GM21423 (cell line): ENCODE data around the gene ANK2.

ENCODE experiments used
- ATAC-seq: cut with Tn5 transposase; IDR thresholded peaks from one replicate; pipeline ENCODE4 v1.9.1; 2021; ENCODE audit warnings: mild to moderate bottlenecking, moderate library complexity; ENCODE audit not compliant: unreplicated experiment

The ANK2 gene

GRCh38 chr4:113088050-113088449 lies 38.6 kb downstream of the ANK2 start:
- ATAC-seq = no peak

GRCh38 chr4:113090954-113091353 lies 41.5 kb downstream of the ANK2 start:
- no peak for ATAC-seq

DNA sequence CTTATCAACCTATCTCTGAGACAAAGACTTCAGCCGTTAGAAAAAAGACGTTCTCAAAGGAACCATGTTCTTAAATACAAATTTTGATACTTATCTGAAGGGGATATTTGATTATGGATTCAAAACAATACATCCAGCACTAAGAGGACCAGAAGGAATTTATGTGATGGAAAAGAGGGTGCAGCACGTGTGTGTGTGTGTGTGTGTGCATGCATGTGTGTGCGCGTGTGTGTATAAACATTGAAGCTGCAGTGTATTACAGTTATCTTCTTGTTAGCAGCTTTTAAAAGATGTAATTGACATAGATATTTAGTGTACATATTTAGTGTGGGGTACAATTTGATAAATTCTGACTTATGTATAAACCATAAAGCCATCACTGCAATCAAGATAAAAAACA lies 44.9 kb downstream of the ANK2 start:
- no peak for ATAC-seq

DNA sequence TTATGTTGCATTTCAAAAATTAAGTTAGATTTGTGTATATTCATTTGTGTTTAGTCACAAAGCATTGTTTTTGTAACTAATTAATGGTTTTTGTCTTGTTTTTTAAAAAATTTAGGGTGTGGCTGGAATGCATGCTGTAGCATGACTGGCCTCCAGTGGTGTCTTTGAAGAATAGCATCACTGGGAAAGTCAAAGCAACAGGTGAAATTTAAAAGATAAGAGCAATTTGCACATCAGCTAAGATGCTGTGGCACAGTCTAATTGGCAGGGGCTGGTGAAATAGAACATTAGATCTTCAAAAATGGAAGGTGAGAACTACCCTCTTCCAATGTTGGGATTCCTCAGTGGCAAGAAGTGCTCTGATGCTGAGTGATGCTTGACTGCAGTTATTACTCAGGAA lies 45.3 kb downstream of the ANK2 start:
- no peak for ATAC-seq

- no peak for ATAC-seq
Observed at GRCh38 chr4:113101669-113102068, 52.2 kb downstream of the ANK2 start.

- no peak for ATAC-seq
Observed at GRCh38 chr4:113103556-113103955, 54.1 kb downstream of the ANK2 start.

DNA sequence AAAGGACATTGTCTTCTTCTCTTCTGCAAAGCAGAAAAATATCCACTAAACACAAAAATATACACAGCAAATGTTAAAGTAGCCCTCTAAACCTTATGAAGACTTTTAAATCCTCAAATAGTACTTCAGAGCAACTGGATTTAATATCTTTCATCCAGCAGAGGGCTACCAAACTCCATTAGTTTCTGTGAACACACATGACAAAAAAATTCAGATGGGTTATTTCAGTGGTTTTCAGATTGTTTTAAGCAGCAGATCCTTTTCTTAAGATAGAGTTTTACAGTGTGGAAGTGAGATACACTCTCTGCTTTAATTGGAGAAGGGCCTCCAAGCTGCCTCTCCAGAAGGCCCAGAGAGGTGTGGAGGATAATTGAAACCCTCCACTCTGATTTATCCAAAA lies 56.7 kb downstream of the ANK2 start:
- no peak for ATAC-seq

- no peak for ATAC-seq
Observed at GRCh38 chr4:113109106-113109718, 59.8 kb downstream of the ANK2 start.

DNA sequence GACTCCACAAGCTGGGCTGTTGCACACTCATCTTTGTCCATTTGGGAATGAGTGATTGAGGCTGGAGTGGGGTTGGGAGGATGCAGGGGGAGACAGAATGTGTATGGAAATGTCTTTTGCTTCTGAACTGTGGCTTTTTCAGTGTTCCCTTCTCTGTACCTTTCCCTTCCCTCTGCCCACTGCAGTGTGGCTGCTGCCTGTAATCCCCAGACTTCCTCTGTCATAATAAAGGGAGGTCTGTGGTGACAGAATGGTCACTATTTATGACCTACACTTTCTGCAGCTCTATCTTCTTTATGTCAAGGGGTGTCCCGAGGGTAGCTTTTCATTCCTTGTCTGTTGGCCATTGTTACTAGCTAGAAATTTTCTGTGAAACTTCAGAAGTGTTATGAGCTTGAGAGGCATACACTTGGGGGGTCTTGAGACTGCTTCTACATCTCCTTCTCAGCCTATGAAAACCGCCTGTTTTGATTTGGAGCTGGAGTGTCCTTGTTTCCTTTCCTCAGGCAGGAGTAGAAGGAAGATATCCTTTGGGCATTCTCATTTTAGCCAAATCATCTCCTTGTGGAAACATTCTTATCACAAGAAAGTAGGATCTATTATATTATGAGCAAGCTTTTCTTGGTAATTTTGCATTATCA lies 63.0 kb downstream of the ANK2 start:
- no peak for ATAC-seq

DNA sequence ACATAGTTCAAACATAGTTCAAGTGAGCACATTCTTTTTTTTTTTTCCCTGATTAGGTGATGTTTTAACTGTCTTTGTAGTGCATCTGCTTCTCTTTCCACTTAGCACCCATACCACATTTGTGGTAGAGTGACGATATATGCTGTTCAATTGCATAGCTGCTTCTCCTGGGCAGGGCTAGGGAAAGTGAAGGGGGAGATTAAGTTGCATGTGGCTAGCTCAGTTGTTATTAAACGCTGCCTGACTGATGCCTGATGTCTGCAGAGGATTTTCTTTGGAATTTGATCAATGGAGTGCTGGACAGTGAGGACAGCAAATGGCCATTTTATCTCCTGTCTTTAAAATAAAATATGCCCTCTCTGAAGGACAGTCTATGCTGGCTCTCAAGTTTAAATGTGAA lies 63.7 kb downstream of the ANK2 start:
- ATAC-seq = no peak

GRCh38 chr4:113114884-113115283 lies 65.4 kb downstream of the ANK2 start:
- ATAC-seq = no peak

- no peak for ATAC-seq
Observed at GRCh38 chr4:113116414-113117357, 67.2 kb downstream of the ANK2 start.

- ATAC-seq = no peak
Observed at GRCh38 chr4:113117358-113117702, 67.9 kb downstream of the ANK2 start.

GRCh38 chr4:113122066-113122465 lies 72.6 kb downstream of the ANK2 start:
- ATAC-seq = no peak

DNA sequence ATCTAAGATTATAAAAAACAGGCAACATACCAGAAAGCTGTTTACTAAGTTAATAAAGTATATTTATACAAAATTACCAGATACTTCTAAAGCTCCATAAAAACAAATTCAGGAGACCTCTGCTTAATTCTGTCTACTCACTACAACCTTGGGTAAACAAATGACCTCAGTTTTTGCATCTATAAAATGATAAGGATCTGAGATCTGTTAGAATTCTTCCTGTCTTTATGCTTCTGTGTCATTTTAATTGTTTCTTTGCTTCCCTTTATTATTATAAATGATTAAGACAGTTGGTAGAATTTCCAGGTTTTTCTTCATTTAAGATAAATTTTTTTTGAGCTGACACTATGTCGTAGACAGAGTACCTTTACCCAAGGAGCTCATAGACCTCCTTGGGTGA lies 76.0 kb downstream of the ANK2 start:
- ATAC-seq = no peak

DNA sequence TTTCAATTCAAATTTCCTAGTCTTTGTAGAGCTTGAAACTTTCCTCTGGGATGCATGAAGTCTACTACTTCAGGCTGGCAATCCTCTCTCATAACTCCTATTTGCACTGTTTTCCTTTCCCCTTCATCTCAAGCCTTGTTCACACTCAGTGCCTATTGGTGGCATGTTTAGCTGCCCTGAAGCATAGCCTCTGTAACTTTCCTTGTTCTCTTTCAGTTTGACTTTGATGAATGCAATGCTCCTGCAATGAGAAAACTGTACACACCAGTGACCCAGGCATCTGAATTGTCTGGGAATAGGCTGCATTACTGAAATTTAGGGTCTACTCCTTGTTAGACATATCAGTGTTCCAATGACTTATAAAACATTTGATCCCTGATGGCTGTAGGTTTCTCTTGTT lies 81.7 kb downstream of the ANK2 start:
- ATAC-seq = no peak

- no peak for ATAC-seq
Observed at GRCh38 chr4:113131621-113132020, 82.2 kb downstream of the ANK2 start.

- ATAC-seq = peak; percentile 48
Observed at GRCh38 chr4:113141901-113142346, 92.5 kb downstream of the ANK2 start.

DNA sequence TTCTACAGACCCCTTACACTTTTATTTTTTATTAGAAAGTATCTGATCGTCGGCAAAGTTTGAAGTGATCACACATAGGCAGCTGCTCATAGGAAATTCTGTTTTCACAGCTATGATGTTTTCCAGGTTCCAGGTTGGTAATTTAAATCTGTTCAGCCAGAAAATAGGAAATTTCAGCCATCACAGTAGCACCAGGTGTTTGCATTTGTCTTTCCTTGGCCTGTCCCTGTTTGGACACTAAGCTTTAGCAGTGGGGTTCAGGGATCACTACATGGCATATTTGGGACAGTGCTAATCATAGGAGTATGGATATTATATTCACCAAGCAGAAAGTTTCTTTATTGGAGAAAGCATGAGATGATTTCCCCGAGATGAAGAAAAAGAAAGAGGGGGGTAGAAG lies 92.9 kb downstream of the ANK2 start:
- no peak for ATAC-seq

DNA sequence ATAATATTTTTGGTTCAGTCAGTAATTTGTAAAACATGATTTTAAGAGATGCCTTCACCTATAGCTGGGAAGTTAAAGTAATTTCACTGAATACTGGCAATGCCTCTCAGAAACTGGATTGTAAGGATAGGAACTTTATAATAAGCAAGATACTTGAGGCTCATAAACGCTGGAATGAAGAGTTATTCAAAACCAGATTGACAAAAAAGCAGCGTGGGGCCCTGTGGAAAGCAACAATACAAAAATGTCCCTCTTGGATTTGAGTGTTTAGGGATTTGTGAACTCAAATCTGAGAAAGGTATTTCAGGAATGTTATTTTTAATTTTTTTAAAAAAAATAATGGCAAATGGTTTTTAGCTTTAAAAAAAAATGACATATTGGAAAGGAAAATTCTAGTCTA lies 94.6 kb downstream of the ANK2 start:
- ATAC-seq = no peak

- no peak for ATAC-seq
Observed at GRCh38 chr4:113145147-113145518, 95.7 kb downstream of the ANK2 start.
